Loucy (cell line): Measurements from ENCODE around the gene KRTAP1-3.

Source experiments
- H2AFZ ChIP-seq: fragments of 200-600 bp; sonication (generic); 2 replicates; pipeline ENCODE4 v1.6.0; 2016; ENCODE audit warnings: antibody characterized with exemption, mild to moderate bottlenecking, low read length, moderate library complexity
- H3F3A ChIP-seq: fragments of 200-600 bp; 2 replicates; pipeline ENCODE4 v1.6.0; 2016; ENCODE audit warnings: antibody characterized with exemption, low read depth, mild to moderate bottlenecking
- H3K27me3 ChIP-seq: fragments of 200-600 bp; sonication (generic); 2 replicates; pipeline ENCODE4 v1.6.1; 2014; ENCODE audit warnings: low read length, mild to moderate bottlenecking; ENCODE audit not compliant: insufficient read depth, poor library complexity, severe bottlenecking
- H3K36me3 ChIP-seq: fragments of 200-600 bp; sonication (generic); 2 replicates; pipeline ENCODE4 v1.6.1; 2016; ENCODE audit warnings: low read length; ENCODE audit not compliant: insufficient read depth
- H3K4me1 ChIP-seq: fragments of 200-600 bp; sonication (generic); 2 replicates; pipeline ENCODE4 v1.5.1; 2014; ENCODE audit warnings: low read length, mild to moderate bottlenecking; ENCODE audit not compliant: insufficient read depth, poor library complexity, severe bottlenecking
- H3K4me2 ChIP-seq: fragments of 200-600 bp; sonication (generic); 2 replicates; pipeline ENCODE4 v1.6.0; 2014; ENCODE audit warnings: antibody characterized with exemption, low read length, low read depth, mild to moderate bottlenecking; ENCODE audit not compliant: poor library complexity, severe bottlenecking
- H3K4me3 ChIP-seq: fragments of 200-600 bp; sonication (generic); 2 replicates; pipeline ENCODE4 v1.5.1; 2014; ENCODE audit warnings: low read length, mild to moderate bottlenecking, mixed read lengths; ENCODE audit not compliant: poor library complexity, severe bottlenecking
- H3K79me2 ChIP-seq: fragments of 200-600 bp; sonication (generic); 2 replicates; pipeline ENCODE4 v1.6.1; 2014; ENCODE audit warnings: low read length; ENCODE audit not compliant: insufficient read depth
- H3K9ac ChIP-seq: fragments of 200-600 bp; sonication (generic); 2 replicates; pipeline ENCODE4 v1.6.0; 2014; ENCODE audit warnings: mild to moderate bottlenecking, low read depth, low read length, moderate library complexity; ENCODE audit not compliant: poor library complexity, severe bottlenecking
- H3K9me2 ChIP-seq: fragments of 200-600 bp; sonication (generic); replicated peaks from 2 replicates; pipeline ENCODE4 v1.6.1; 2016; ENCODE audit warnings: low read depth, low read length, mixed read lengths
- H3K9me3 ChIP-seq: fragments of 200-600 bp; sonication (generic); 2 replicates; pipeline ENCODE4 v1.6.1; 2014; ENCODE audit warnings: mild to moderate bottlenecking, antibody characterized with exemption, low read length, low read depth; ENCODE audit not compliant: insufficient read depth
- H4K20me1 ChIP-seq: fragments of 200-600 bp; sonication (generic); 2 replicates; pipeline ENCODE4 v1.6.0; 2014; ENCODE audit warnings: antibody characterized with exemption, low read length, mild to moderate bottlenecking; ENCODE audit not compliant: insufficient read depth, poor library complexity, severe bottlenecking
- EZH2phosphoT487 ChIP-seq: fragments of 200-600 bp; IDR thresholded peaks from 2 replicates; pipeline ENCODE4 v1.6.1; 2018; ENCODE audit warnings: antibody characterized with exemption, mild to moderate bottlenecking, moderate library complexity, borderline replicate concordance
- TF ChIP-seq, protein P1 (sequence below): fragments of 200-600 bp; sonication (generic); conservative IDR thresholded peaks from 2 replicates; pipeline ENCODE4 v1.5.1; 2014; ENCODE audit warnings: mild to moderate bottlenecking, antibody characterized with exemption, low read length

KRTAP1-3 gene

DNA sequence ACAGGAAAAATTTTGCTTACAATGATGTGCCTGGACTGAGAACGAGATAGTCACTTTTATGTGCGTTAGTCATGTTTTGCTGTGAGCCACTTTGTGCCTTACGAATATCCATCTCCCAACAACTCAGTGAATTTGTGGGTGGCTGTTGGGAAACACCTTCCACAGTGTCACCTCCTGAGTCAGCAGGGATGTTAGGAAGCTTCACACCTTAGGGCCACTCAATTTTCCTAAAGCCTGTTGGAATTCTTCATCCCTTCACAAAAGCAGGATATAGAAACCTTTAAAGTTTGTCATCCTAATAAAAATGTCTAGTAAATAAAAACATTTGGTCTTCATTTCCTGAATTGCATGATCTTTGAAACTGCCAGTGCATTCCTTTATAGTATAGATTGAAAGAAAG lies 21.5 kb downstream of the KRTAP1-3 start:
- Histone ChIP-seq H3K4me2 (no peak overlapping the region), H3K27me3 (no peaks in the 10 kb centered on the region), H3K4me1 (no peaks in the 10 kb centered on the region)

DNA sequence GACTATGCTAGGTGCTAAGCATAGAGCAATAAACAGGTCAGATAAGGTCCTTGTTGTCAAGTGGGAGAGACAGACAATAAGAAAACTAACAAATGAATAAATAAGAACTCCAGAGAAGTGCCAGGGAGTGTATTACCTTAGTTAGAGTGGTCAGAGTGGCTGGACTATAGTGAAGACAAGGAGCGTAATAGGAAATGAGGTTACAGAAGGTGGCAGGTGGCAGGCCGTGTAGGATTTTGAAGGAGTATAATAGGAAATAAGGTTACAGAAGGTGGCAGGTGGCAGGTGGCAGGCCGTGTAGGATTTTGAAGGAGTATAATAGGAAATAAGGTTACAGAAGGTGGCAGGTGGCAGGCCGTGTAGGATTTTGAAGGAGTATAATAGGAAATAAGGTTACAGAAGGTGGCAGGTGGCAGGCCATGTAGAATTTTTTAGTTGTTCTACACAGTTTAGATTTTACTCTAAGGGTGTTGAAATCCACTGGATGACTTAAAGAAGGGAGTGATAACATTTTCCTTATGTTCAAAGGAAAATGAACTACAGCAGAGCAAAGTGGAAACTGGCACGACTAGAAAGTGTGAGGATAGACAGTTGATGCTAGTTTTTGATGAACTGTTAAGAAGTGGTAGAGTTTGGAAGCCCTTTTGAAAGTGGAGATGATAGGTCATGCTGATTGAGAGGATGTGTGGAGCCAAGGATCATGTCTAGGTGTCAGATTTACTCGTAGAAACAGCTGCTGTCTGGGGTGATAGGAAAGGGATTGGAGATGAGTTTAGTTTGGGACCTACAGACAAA lies 22.2 kb downstream of the KRTAP1-3 start:
- H3F3A ChIP-seq = no peaks in the 10 kb centered on the region
- H3K9me2 ChIP-seq = no peaks in the 10 kb centered on the region
- no peaks in the 10 kb centered on the region for H3K27me3 ChIP-seq
- H3K36me3 ChIP-seq = no peaks in the 10 kb centered on the region
- H3K4me2 ChIP-seq = no peak overlapping the region
- H3K4me3 ChIP-seq = no peak overlapping the region
- H2AFZ ChIP-seq = no peak overlapping the region
- H3K9ac ChIP-seq = no peak overlapping the region
- H4K20me1 ChIP-seq = no peaks in the 10 kb centered on the region
- TF ChIP-seq, protein P1, sequence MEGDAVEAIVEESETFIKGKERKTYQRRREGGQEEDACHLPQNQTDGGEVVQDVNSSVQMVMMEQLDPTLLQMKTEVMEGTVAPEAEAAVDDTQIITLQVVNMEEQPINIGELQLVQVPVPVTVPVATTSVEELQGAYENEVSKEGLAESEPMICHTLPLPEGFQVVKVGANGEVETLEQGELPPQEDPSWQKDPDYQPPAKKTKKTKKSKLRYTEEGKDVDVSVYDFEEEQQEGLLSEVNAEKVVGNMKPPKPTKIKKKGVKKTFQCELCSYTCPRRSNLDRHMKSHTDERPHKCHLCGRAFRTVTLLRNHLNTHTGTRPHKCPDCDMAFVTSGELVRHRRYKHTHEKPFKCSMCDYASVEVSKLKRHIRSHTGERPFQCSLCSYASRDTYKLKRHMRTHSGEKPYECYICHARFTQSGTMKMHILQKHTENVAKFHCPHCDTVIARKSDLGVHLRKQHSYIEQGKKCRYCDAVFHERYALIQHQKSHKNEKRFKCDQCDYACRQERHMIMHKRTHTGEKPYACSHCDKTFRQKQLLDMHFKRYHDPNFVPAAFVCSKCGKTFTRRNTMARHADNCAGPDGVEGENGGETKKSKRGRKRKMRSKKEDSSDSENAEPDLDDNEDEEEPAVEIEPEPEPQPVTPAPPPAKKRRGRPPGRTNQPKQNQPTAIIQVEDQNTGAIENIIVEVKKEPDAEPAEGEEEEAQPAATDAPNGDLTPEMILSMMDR = no peak
- TF ChIP-seq EZH2phosphoT487 = no peak
- H3K9me3 ChIP-seq = no peaks in the 10 kb centered on the region
- H3K4me1 ChIP-seq = no peaks in the 10 kb centered on the region
- no peaks in the 10 kb centered on the region for H3K79me2 ChIP-seq

More for the DNA sequence above, 21.5 kb downstream of the KRTAP1-3 start:
- H4K20me1 ChIP-seq = no peaks in the 10 kb centered on the region
- H3K9me3 ChIP-seq = no peaks in the 10 kb centered on the region
- no peak overlapping the region for H3K4me3 ChIP-seq
- no peaks in the 10 kb centered on the region for H3F3A ChIP-seq
- no peaks in the 10 kb centered on the region for H3K9me2 ChIP-seq
- no peak overlapping the region for H3K9ac ChIP-seq
- H2AFZ ChIP-seq = no peak overlapping the region
- no peaks in the 10 kb centered on the region for H3K79me2 ChIP-seq
- no peak for TF ChIP-seq EZH2phosphoT487
- TF ChIP-seq, protein P1 = no peak
- H3K36me3 ChIP-seq = no peaks in the 10 kb centered on the region

- Histone ChIP-seq H4K20me1 (no peaks in the 10 kb centered on the region), H3K9ac (no peak overlapping the region), H3K9me2 (no peaks in the 10 kb centered on the region), H3K4me3 (no peak overlapping the region), H2AFZ (no peak overlapping the region), H3K4me2 (no peak overlapping the region), H3F3A (no peaks in the 10 kb centered on the region), H3K9me3 (no peaks in the 10 kb centered on the region), H3K79me2 (no peaks in the 10 kb centered on the region), H3K27me3 (no peaks in the 10 kb centered on the region), H3K36me3 (no peaks in the 10 kb centered on the region), H3K4me1 (no peaks in the 10 kb centered on the region)
- TF ChIP-seq EZH2phosphoT487 = no peak
- TF ChIP-seq, protein P1 = no peak
Observed at GRCh38 chr17:41010441-41010840, 24.2 kb downstream of the KRTAP1-3 start.
